Activated T-cell treated with anti-CD3 and anti-CD28 coated beads, Interleukin-2, amount 50 U/mL, for 1 hour (primary cell): Measurements from ENCODE around the gene BEND6.

Experiments
- DNase-seq: peaks from one replicate; pipeline ENCODE4 v3.0.0-alpha.2; 2020

BEND6 gene

GRCh38 chr6:56944661-56945060, 10.2 kb upstream of the BEND6 start:
- DNase-seq: no peak

GRCh38 chr6:56946368-56946767, 8.5 kb upstream of the BEND6 start:
- DNase-seq: no peak

- DNase-seq: no peak
Observed at GRCh38 chr6:56947924-56948323, 7.0 kb upstream of the BEND6 start.

- no peak for DNase-seq
Observed at GRCh38 chr6:56949265-56949664, 5.6 kb upstream of the BEND6 start.

- DNase-seq: no peak
Observed at GRCh38 chr6:56949925-56950495, 4.9 kb upstream of the BEND6 start.

GRCh38 chr6:56951049-56951831, 3.7 kb upstream of the BEND6 start:
- no peak for DNase-seq

- peak; percentile 19 for DNase-seq
Observed at GRCh38 chr6:56953597-56954402, 1.1 kb upstream of the BEND6 start.

GRCh38 chr6:56955171-56956155, 556 bp downstream of the BEND6 start:
- DNase-seq: peak; percentile 54

- no peak for DNase-seq
Observed at GRCh38 chr6:56956491-56956890, 1.6 kb downstream of the BEND6 start.

GRCh38 chr6:56957856-56958255, 2.9 kb downstream of the BEND6 start:
- DNase-seq: no peak

GRCh38 chr6:56958481-56958880, 3.6 kb downstream of the BEND6 start:
- no peak for DNase-seq

GRCh38 chr6:56959094-56959493, 4.2 kb downstream of the BEND6 start:
- no peak for DNase-seq

GRCh38 chr6:56959938-56960337, 5.0 kb downstream of the BEND6 start:
- DNase-seq: no peak

GRCh38 chr6:56961151-56961550, 6.2 kb downstream of the BEND6 start:
- DNase-seq: no peak

- DNase-seq: no peak
Observed at GRCh38 chr6:56962441-56962840, 7.5 kb downstream of the BEND6 start.

GRCh38 chr6:56963043-56963442, 8.1 kb downstream of the BEND6 start:
- DNase-seq: no peak

GRCh38 chr6:56963793-56964192, 8.9 kb downstream of the BEND6 start:
- DNase-seq: no peak

GRCh38 chr6:56965126-56965525, 10.2 kb downstream of the BEND6 start:
- no peak for DNase-seq

GRCh38 chr6:56970849-56971248, 15.9 kb downstream of the BEND6 start:
- DNase-seq: no peak

GRCh38 chr6:56977192-56977591, 22.3 kb downstream of the BEND6 start:
- DNase-seq: no peak

GRCh38 chr6:56978530-56978929, 23.6 kb downstream of the BEND6 start:
- no peak for DNase-seq

GRCh38 chr6:56984361-56984760, 29.5 kb downstream of the BEND6 start:
- no peak for DNase-seq

- no peak for DNase-seq
Observed at GRCh38 chr6:56984884-56985283, 30.0 kb downstream of the BEND6 start.
